GM21737 (cell line): Measurements from ENCODE around the gene SLC25A53.

Experiments used
- ATAC-seq: cut with Tn5 transposase; IDR thresholded peaks from one replicate; pipeline ENCODE4 v1.9.1; 2021; ENCODE audit warnings: mild to moderate bottlenecking, moderate library complexity; ENCODE audit not compliant: unreplicated experiment

Gene SLC25A53

DNA sequence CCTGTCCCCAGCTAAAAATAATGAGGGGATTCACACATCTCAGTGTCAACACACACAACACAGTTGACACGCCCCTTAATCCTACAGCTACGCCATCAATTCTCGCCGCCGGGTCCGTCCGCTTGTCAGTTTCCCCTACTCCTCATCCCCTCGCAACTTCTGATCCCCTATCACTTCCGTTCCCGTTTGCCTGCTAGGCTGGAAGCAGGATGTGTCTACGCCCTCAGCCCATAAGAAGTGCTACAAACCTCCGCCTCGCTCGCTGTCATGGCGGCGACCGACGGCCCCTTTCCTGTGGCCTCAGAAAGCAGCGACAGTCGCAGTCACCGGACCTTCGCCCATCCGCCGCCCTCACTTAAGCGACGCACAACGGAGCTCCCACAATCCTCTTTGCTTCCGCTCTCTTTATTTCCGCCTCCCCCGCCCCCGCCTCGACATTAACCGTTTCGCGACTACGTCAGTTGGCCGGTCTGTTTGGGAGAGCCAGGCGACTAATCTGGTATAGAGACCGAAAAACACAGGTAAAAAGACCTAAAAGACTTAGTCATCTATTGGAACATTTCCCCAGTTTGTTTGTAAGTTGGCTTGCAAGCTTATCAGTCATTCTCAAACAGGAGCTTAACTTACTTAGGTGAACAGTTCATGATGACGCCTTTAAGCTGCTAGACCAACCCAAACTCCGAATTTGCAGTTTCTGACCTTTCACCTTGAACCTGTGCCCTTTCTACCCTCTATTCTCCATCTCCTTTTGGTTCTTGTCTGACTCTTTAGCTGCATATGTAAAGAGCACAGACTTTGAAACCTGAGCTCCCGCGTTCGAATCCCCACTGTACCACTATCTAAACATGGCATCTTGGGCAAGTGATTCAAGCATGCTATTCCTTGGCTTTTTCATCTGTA, at the start of gene SLC25A53:
SLC25A53 (minus strand) TSS at position 380 of the 900 bp plus-strand sequence. CDS start 51,752 bp downstream, outside the sequence.
- ATAC-seq: peak; percentile 93

GRCh38 chrX:104205548-104205947, 48.7 kb upstream of the SLC25A53 start:
- no peak for ATAC-seq

DNA sequence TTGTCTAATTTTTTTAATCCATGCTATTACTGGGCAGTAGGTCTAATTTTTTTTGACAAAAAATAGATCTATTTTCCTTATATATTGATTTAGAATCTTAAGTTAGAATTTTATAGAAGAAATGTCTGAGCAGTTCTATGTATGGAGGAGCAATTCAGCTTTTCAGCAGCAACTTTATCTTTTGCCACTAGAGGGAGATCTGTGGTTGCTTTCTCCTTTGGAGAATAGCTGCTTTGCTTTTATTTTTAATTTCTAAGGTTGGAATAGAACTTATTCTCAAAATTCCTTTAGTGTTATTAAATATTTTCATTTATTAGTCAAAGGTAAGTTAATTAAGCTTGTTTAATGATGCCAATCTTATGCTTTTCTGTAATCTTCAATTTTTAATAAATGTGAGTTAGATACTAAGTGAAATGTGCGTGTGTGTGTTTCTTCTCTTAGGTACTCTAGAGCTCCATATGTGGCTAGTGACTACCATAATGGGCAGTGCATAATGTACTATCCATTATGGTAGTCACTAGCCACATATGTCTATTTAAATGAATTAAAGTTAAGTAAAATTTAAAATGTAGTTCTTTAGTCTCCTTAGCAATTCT, 38.8 kb upstream of the SLC25A53 start:
- ATAC-seq: no peak

DNA sequence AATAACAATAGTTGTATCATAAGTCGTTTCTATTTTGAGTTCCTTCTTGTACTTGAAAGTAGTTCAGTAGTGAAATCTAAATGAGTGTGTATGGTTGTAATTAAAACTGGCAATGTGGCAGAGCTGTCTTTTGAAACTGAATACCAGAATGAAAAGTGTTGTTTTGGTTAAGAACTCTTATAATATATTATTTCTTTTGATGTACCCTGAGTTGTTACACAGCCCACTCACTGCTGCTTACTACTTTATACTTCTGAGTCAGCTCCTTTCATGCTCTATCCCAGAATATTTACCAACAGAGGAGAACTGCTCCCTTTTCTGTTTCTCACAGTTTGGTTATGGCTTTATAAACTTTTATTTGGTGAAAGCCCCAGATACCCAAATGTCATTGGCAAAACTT, 38.2 kb upstream of the SLC25A53 start:
- no peak for ATAC-seq

DNA sequence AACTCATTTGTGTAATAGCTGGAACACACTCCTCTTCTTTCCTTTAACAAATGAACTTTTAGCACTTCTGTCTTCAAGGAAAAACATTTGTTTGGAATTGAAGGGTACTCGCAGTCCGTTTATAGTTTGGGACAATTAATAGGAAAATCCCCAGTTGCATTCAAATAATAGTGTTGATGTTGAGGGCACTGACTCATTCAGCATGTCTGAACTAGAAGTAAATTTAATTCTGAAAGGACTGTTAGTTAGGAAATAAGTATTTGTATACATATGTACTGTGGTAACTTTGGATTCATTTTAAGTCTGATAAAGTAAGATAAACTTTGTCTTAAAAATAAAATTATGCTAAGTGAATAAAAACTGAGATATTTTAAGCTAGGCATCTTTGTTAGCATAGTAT, 36.7 kb upstream of the SLC25A53 start:
- ATAC-seq: no peak

DNA sequence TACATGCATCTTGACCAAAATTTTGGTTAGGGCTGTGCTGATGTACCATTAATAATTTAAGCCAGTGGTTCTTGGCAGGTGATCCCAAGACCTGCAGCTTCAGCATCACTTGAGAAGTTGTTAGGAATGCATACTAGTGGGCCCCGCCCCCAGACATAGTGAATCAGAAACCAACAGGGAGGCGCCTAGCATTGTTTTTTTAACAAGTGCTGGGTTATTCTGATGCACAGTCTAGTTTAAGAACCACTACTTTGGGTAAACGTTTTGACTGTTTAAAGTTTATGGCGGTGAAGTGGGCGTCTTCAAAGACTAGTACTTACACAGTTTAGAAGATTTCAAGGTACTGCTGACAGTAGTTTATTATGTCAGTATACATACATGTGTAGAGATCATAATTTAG, 33.0 kb upstream of the SLC25A53 start:
- ATAC-seq: no peak

DNA sequence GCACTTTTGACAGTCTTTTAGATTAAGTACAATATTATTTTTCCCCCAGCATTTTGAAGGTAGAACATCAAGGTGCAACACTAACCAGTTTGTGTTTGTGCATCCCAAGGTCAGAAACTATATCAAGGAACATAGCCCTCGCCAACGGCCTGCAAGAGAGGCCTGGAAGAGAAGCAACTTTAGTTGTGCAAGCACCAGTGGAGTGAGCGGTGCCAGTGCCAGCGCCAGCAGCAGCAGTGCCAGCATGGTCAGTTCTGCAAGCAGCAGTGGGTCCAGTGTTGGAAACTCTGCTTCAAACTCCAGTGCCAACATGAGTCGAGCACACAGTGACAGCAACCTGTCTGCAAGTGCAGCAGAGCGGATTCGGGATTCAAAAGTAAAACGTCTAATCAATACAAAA, 31.1 kb upstream of the SLC25A53 start:
- no peak for ATAC-seq

GRCh38 chrX:104183685-104184084, 26.9 kb upstream of the SLC25A53 start:
- ATAC-seq: no peak

- ATAC-seq: no peak
These were observed 17.0 kb upstream of the SLC25A53 start for GRCh38 chrX:104173841-104174240.

DNA sequence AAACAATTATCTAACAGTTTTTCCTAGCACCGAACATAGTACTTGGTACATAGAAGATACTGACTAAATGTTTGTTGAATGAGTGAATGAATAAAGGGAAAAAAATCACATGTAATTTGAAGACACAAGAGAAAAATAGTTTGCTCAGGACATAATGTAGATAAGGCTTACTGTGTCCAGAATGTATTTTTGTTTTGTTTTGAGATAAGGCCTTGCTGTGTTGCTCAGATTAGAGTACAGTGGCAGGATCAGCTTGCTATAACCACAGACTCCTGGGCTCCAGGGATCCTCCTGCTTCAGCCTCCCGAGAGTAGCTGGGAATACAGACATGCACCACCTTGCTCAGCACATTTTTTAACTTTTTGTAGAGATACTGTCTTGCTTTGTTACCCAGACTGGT, 16.0 kb upstream of the SLC25A53 start:
- no peak for ATAC-seq

DNA sequence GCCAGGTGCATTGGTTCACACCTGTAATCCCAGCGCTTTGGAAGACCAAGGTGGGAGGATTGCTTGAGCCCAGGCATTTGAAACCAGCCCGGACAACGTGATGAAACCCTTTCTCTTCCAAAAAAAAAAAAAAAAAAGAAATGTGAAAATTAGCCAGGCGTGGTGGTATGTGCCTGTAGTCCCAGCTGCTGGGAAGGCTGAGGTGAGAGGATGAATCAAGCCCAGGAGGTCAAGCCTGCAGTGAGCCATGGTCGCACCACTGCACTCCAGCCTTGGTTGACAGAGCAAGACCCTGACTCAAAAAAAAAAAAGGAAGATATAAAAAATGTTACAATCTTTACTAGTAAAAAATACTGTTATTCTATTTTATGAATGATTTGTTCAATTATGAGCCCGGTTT, 15.3 kb upstream of the SLC25A53 start:
- no peak for ATAC-seq

GRCh38 chrX:104168127-104168526, 11.3 kb upstream of the SLC25A53 start:
- ATAC-seq: no peak

GRCh38 chrX:104166735-104167436, 10.1 kb upstream of the SLC25A53 start:
- no peak for ATAC-seq

DNA sequence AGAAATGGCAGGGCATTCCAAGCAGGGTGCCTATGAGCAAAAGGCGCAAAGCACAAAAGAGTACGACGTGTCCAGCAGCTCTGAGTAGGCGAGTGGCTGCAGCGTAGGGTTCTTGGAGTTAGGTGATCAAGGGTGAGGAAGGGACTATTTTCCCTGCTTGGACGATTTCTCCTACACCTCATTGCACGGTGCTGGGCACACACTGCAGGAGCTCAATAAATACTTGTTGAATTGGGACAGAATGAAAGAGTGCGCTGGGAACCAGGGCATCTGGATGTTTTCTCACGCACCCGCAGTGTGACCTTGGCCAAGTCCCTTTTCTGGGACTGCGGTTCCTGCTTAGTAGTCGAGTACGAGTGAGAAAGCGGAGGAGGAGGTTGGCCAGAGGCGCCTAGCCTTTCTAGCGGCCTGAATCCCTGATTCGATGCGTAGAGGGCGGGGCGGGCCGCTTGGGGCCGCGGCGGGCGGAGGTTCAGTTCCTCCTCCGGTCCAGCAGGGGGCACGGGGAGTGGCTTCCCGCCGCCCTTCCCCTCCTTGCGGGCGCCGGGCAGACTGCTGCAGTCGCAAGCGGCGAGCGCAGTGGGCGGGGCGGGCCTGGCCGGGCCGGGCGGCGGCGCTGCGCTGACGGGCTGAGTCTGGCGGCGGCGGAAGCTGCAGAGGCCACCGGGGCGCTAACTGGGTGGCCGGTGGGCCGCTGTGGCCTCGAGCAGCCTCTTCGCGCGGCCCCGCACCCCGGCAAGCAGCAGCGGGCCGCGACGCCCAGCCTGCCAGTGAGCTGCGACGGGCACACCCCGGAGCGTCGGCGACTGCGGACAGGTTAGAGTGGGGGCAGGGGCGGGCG, 9.3 kb upstream of the SLC25A53 start, which contains the start of gene FAM199X:
FAM199X (plus strand) TSS at position 560 of the 841 bp plus-strand sequence. CDS start 333 bp downstream, outside the sequence.
- ATAC-seq: peak; percentile 96

GRCh38 chrX:104151037-104151436, 5.8 kb downstream of the SLC25A53 start:
- ATAC-seq: no peak

- ATAC-seq: no peak
These were observed 15.6 kb downstream of the SLC25A53 start for GRCh38 chrX:104141087-104141760.

GRCh38 chrX:104137496-104137895, 19.3 kb downstream of the SLC25A53 start:
- ATAC-seq: no peak

- peak; percentile 78 for ATAC-seq
These were observed 20.4 kb downstream of the SLC25A53 start for GRCh38 chrX:104136241-104137019.

GRCh38 chrX:104135677-104136076, 21.1 kb downstream of the SLC25A53 start:
- no peak for ATAC-seq
